Stimulated activated CD8-positive, alpha-beta memory T cell treated with anti-CD3 and anti-CD28 coated beads, Interleukin-7, amount 100 ng/mL, for 24 hours (primary cell): ENCODE results near the gene FAM9C.
"Not testable (repeated sequence)": the region's sequence is repeated elsewhere in the genome, so short reads cannot be mapped to it uniquely, and the experiment has no call there.

Experiments
- DNase-seq: peaks from one replicate; pipeline ENCODE4 v3.0.0-alpha.2; 2020; ENCODE audit warnings: low read depth

FAM9C gene

GRCh38 chrX:13044441-13044840 lies at the start of gene FAM9C:
Gene FAM9C (minus strand): TSS chrX:13044620. CDS start chrX:13043789, 831 bp downstream.
- no peak for DNase-seq

GRCh38 chrX:13093529-13094140 lies 49.2 kb upstream of the FAM9C start:
- DNase-seq, result no peak

GRCh38 chrX:13092455-13092941 lies 48.1 kb upstream of the FAM9C start:
- no peak for DNase-seq

GRCh38 chrX:13091111-13091765 lies 46.8 kb upstream of the FAM9C start:
- no peak for DNase-seq

GRCh38 chrX:13090339-13091110 lies 46.1 kb upstream of the FAM9C start:
- DNase-seq, result no peak

- no peak for DNase-seq
These were observed 45.6 kb upstream of the FAM9C start for GRCh38 chrX:13090027-13090338.

GRCh38 chrX:13088156-13088487 lies 43.7 kb upstream of the FAM9C start:
- DNase-seq, result no peak

- no peak for DNase-seq
These were observed 43.1 kb upstream of the FAM9C start for GRCh38 chrX:13087322-13088155.

GRCh38 chrX:13086793-13087321 lies 42.4 kb upstream of the FAM9C start:
- not testable (repeated sequence) for DNase-seq

- no peak for DNase-seq
These were observed 41.7 kb upstream of the FAM9C start for GRCh38 chrX:13086076-13086475.

GRCh38 chrX:13085526-13085925 lies 41.1 kb upstream of the FAM9C start:
- DNase-seq, result no peak

GRCh38 chrX:13084611-13085010 lies 40.2 kb upstream of the FAM9C start:
- DNase-seq, result no peak

GRCh38 chrX:13083755-13084326 lies 39.4 kb upstream of the FAM9C start:
- DNase-seq, result not testable (repeated sequence)

GRCh38 chrX:13082206-13083065 lies 38.0 kb upstream of the FAM9C start:
- DNase-seq, result no peak

GRCh38 chrX:13081395-13082205 lies 37.2 kb upstream of the FAM9C start:
- DNase-seq, result no peak

- no peak for DNase-seq
These were observed 35.8 kb upstream of the FAM9C start for GRCh38 chrX:13080128-13080795.

GRCh38 chrX:13078739-13079444 lies 34.5 kb upstream of the FAM9C start:
- no peak for DNase-seq

- DNase-seq, result no peak
These were observed 32.7 kb upstream of the FAM9C start for GRCh38 chrX:13077168-13077567.
